Fibroblast of skin of abdomen (primary cell): ENCODE data around the gene TAS2R30.
"Not testable (repeated sequence)": the region's sequence is repeated elsewhere in the genome, so short reads cannot be mapped to it uniquely, and the experiment has no call there.

Experiments used
- DNase-seq: peaks from one replicate; pipeline ENCODE4 v3.0.0-alpha.2; 2013

Gene TAS2R30

GRCh38 chr12:11114130-11114529 lies 20.3 kb downstream of the TAS2R30 start:
- not testable (repeated sequence) for DNase-seq

GRCh38 chr12:11111213-11111612 lies 23.2 kb downstream of the TAS2R30 start:
- not testable (repeated sequence) for DNase-seq

GRCh38 chr12:11108862-11109261 lies 25.6 kb downstream of the TAS2R30 start:
- DNase-seq: no peak

- no peak for DNase-seq
Measured at GRCh38 chr12:11107719-11108118, 26.7 kb downstream of the TAS2R30 start.

- no peak for DNase-seq
Measured at GRCh38 chr12:11106288-11106687, 28.2 kb downstream of the TAS2R30 start.

GRCh38 chr12:11105546-11105945 lies 28.9 kb downstream of the TAS2R30 start:
- no peak for DNase-seq

- DNase-seq: not testable (repeated sequence)
Measured at GRCh38 chr12:11094910-11095309, 39.5 kb downstream of the TAS2R30 start.

- no peak for DNase-seq
Measured at GRCh38 chr12:11092128-11092527, 42.3 kb downstream of the TAS2R30 start, which contains the start of gene TAS2R43. TSS of gene TAS2R43 (minus strand) at chr12:11092313. CDS start at chr12:11092229, 84 bp downstream.

GRCh38 chr12:11089246-11089645 lies 45.2 kb downstream of the TAS2R30 start:
- no peak for DNase-seq

- no peak for DNase-seq
Measured at GRCh38 chr12:11085419-11085818, 49.0 kb downstream of the TAS2R30 start.
